Osteoblast (primary cell): ENCODE measurements around the gene FAM53A. TPM values are rescaled to one million over a fixed set of nuclear protein-coding genes. Genes with fewer than 3 reads are reported as not detected.
"Not testable (repeated sequence)": the region's sequence is repeated elsewhere in the genome, so short reads cannot be mapped to it uniquely, and the experiment has no call there.

Experiments used
- DNase-seq: peaks from one replicate; pipeline ENCODE4 v3.0.0; 2011; ENCODE audit warnings: low spot score, mixed read lengths; ENCODE audit not compliant: insufficient read length; ENCODE audit errors: missing footprints
- H2AFZ ChIP-seq: 2 replicates; pipeline ENCODE4 v1.6.0; 2011; ENCODE audit warnings: mild to moderate bottlenecking, low read length
- H3K27ac ChIP-seq: 2 replicates; pipeline ENCODE4 v1.5.1; 2011; ENCODE audit warnings: mild to moderate bottlenecking, low read depth, low read length, moderate library complexity
- H3K27me3 ChIP-seq: 2 replicates; pipeline ENCODE4 v1.6.0; 2012; ENCODE audit warnings: mild to moderate bottlenecking, control low read depth, inconsistent platforms, low read length, moderate library complexity; ENCODE audit not compliant: insufficient read depth
- H3K36me3 ChIP-seq: 2 replicates; pipeline ENCODE4 v1.5.1; 2011; ENCODE audit warnings: mild to moderate bottlenecking, low read length, control low read depth, moderate library complexity; ENCODE audit not compliant: insufficient read depth
- H3K4me1 ChIP-seq: 2 replicates; pipeline ENCODE4 v1.5.1; 2011; ENCODE audit warnings: mild to moderate bottlenecking, low read length, control low read depth, moderate library complexity; ENCODE audit not compliant: insufficient read depth
- H3K4me2 ChIP-seq: 2 replicates; pipeline ENCODE4 v1.6.0; 2011; ENCODE audit warnings: mild to moderate bottlenecking, low read length; ENCODE audit not compliant: insufficient read depth
- H3K4me3 ChIP-seq: fragments of 200-600 bp; sonication (generic); 3 replicates; pipeline ENCODE4 v1.5.1; 2012; ENCODE audit warnings: mild to moderate bottlenecking, low read length, inconsistent platforms; ENCODE audit not compliant: insufficient read depth
- H3K79me2 ChIP-seq: 2 replicates; pipeline ENCODE4 v1.6.0; 2012; ENCODE audit warnings: mild to moderate bottlenecking, low read length, control low read depth, inconsistent platforms; ENCODE audit not compliant: insufficient read depth
- H3K9me3 ChIP-seq: 2 replicates; pipeline ENCODE4 v1.5.1; 2011; ENCODE audit warnings: low read depth, low read length, control low read depth
- H4K20me1 ChIP-seq: 2 replicates; pipeline ENCODE4 v1.6.0; 2012; ENCODE audit warnings: mild to moderate bottlenecking, low read length, control low read depth; ENCODE audit not compliant: insufficient read depth
- CTCF ChIP-seq: IDR thresholded peaks from 2 replicates; pipeline ENCODE4 v1.5.1; 2011; ENCODE audit warnings: mild to moderate bottlenecking, low read depth, low read length, moderate library complexity; ENCODE audit errors: extremely low read depth
- total RNA-seq: library from RNA; depleted of rRNA; stranded (reverse); fragments of >200 nt; gene quantifications from 2 replicates; pipeline ENCODE4 v1.2.3, GENCODE V29; 2012

The FAM53A gene
- total RNA-seq, 1 donor, result 4.3 TPM

- no peak for TF ChIP-seq CTCF
- Histone ChIP-seq H3K9me3 (no peaks in the 10 kb centered on the region), H3K79me2 (no peaks in the 10 kb centered on the region), H3K4me1 (no peaks in the 10 kb centered on the region), H3K36me3 (no peaks in the 10 kb centered on the region), H4K20me1 (no peaks in the 10 kb centered on the region), H3K4me3 (no peak overlapping the region), H2AFZ (no peak overlapping the region), H3K4me2 (no peak overlapping the region), H3K27ac (no peak overlapping the region), H3K27me3 (peaks cover 4% of the 10 kb centered on the region)
- peak; percentile 36 for DNase-seq
Observed at GRCh38 chr4:1608196-1608820, 75.8 kb downstream of the FAM53A start.

DNA sequence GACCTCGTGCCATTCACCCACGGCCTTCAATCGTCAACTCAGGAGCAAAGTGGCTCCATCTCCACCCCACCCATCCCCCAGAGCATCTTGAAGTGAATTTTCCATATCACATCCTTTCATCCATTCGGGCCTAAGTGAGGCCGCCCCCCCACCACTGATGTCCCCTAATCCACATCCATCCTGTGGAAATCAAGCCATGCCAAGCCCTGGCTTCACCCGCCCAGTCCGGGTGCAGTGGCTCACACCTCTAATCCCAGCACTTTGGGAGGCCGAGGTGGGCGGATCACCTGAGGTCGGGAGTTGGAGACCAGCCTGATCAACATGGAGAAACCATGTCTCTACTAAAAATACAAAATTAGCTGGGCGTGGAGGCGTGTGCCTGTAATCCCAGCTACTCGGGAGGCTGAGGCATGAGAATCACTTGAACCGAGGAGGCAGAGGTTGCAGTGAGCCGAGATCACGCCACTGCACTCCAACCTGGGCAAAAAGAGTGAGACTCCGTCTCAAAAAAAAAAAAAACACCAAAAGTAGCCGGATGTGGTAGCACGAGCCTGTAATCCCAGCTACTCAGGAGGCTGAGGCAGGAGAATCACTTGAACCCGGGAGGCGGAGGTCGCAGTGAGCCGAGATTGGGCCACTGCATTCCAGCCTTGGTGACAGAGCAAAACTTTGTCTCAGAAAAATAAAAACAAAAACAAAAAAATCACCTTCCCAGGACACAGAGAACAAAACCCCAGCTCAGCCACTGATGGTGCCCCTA, 76.5 kb downstream of the FAM53A start:
- H3K4me2 ChIP-seq, H3K9me3 ChIP-seq, H2AFZ ChIP-seq, H4K20me1 ChIP-seq, H3K4me3 ChIP-seq, H3K36me3 ChIP-seq, H3K27ac ChIP-seq, H3K4me1 ChIP-seq, H3K79me2 ChIP-seq, H3K27me3 ChIP-seq: not testable (repeated sequence)
- peak; percentile 83 for DNase-seq

DNA sequence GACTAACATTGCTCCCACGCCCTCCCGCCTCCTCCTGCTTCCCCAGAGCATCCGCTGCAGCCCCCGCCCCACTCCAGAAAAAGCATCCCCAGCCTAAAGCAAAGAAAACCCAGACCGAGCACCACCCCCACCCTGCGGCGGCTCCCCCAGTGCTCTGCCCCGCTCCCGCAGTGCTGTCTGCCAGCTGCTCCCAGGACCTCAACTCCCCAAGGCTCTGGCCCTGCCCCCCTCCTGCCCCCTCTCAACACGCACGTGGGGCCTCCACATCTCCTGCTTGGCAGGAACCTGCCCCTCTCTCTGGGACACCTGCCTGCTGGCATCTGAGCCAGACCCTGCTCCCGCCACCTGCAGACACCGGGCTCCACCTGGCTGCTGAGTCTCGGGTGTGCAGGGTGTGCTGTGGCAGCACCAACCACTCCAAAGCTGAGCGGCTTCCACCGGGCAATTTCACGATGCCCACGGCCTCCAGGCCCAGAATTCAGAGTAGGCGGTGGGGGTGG, 79.4 kb downstream of the FAM53A start:
- DNase-seq, result peak; percentile 92
- Histone ChIP-seq H3K79me2 (no peaks in the 10 kb centered on the region), H2AFZ (no peak overlapping the region), H3K36me3 (no peaks in the 10 kb centered on the region), H3K9me3 (no peaks in the 10 kb centered on the region), H3K4me3 (no peak overlapping the region), H3K4me2 (no peak overlapping the region), H4K20me1 (no peaks in the 10 kb centered on the region), H3K27ac (no peak overlapping the region), H3K27me3 (peaks cover 4% of the 10 kb centered on the region), H3K4me1 (no peaks in the 10 kb centered on the region)
- TF ChIP-seq CTCF, result no peak

DNA sequence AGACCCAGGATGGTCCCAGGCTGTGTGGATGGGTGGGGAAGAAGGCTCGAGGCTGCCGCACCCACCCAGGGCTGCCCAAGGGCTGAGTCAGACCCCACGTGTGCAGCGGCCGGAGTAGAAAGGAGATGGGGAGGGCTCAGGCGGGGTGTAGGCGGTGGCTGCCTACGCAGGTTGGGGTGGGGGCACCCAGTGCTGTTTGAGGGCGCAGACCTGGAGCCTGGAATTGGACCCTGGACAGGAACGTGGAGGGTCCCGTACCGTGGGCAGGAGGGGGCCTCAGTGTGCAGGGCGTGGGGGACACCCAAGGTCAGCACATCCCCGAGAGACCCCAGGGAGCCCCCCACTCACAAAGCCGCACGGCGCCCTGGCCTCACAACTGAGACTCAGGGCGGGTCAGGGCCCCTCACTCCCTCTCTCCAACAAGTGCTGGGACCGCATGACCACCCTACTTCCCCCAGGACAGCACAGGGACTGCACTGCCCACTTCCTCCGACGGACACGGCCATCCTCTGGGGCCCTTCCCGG, 79.9 kb downstream of the FAM53A start:
- Histone ChIP-seq H3K79me2 (no peaks in the 10 kb centered on the region), H3K4me1 (no peaks in the 10 kb centered on the region), H3K27me3 (peaks cover 4% of the 10 kb centered on the region), H3K4me2 (no peak overlapping the region), H3K9me3 (no peaks in the 10 kb centered on the region), H3K36me3 (no peaks in the 10 kb centered on the region), H3K4me3 (no peak overlapping the region), H4K20me1 (no peaks in the 10 kb centered on the region), H3K27ac (no peak overlapping the region), H2AFZ (no peak overlapping the region)
- DNase-seq, result peak; percentile 96
- TF ChIP-seq CTCF, result no peak
